Natural killer cell (primary cell): ENCODE results near the gene ARMC9. TPM values are rescaled to one million over a fixed set of nuclear protein-coding genes. Genes with fewer than 3 reads are reported as not detected.

Experiments used
- ATAC-seq, 3 donors: fragments of 150-1000 bp in 2 of 3; fragments of 200-7000 bp in 1 of 3; cut with Tn5 transposase; 1 replicate in 1 of 3; 2 replicates in 2 of 3; pipeline ENCODE4 v1.10.0; 2021; ENCODE audit warnings: mild to moderate bottlenecking in 2 of 3, moderate library complexity in 2 of 3
- DNase-seq, 2 donors: peaks; one replicate each; pipeline versions ENCODE4 v3.0.0 to v3.0.0-alpha.2; 2013 to 2021; ENCODE audit warnings: mixed read lengths in 1 of 2
- H3K27ac ChIP-seq: one replicate; pipeline ENCODE4 v1.5.1; 2013; ENCODE audit warnings: mild to moderate bottlenecking, low read length
- H3K27me3 ChIP-seq: one replicate; pipeline ENCODE4 v1.6.1; 2013; ENCODE audit warnings: low read length; ENCODE audit not compliant: control insufficient read depth, insufficient read depth
- H3K36me3 ChIP-seq: one replicate; pipeline ENCODE4 v1.6.1; 2013; ENCODE audit warnings: low read length; ENCODE audit not compliant: control insufficient read depth, insufficient read depth
- H3K4me1 ChIP-seq: one replicate; pipeline ENCODE4 v1.6.1; 2013; ENCODE audit warnings: low read length; ENCODE audit not compliant: control insufficient read depth, insufficient read depth
- H3K4me3 ChIP-seq: one replicate; pipeline ENCODE4 v1.5.1; 2013; ENCODE audit warnings: low read length
- H3K9me3 ChIP-seq: one replicate; pipeline ENCODE4 v1.6.1; 2013; ENCODE audit warnings: low read length; ENCODE audit not compliant: control insufficient read depth, insufficient read depth
- H3K27ac Mint-ChIP-seq, 2 donors: one replicate each; pipeline ENCODE4 v1.8.0; 2022; ENCODE audit warnings: mild to moderate bottlenecking in 2 of 2, mixed read lengths in 2 of 2, moderate library complexity in 1 of 2
- H3K27me3 Mint-ChIP-seq, 2 donors: one replicate each; pipeline ENCODE4 v1.8.0; 2022; ENCODE audit warnings: low read depth in 2 of 2, mixed read lengths in 2 of 2
- H3K36me3 Mint-ChIP-seq: one replicate; pipeline ENCODE4 v1.8.0; 2022; ENCODE audit warnings: mixed read lengths
- H3K4me1 Mint-ChIP-seq, 2 donors: one replicate each; pipeline ENCODE4 v1.8.0; 2022; ENCODE audit warnings: mixed read lengths in 2 of 2
- H3K4me3 Mint-ChIP-seq: one replicate; pipeline ENCODE4 v1.8.0; 2022; ENCODE audit warnings: mild to moderate bottlenecking, moderate library complexity, mixed read lengths
- H3K9me3 Mint-ChIP-seq, 2 donors: one replicate each; pipeline ENCODE4 v1.8.0; 2022; ENCODE audit warnings: mixed read lengths in 2 of 2
- CTCF ChIP-seq: fragments of 200-600 bp; IDR thresholded peaks from one replicate; pipeline ENCODE4 v1.8.0; 2022; ENCODE audit warnings: antibody characterized with exemption
- WGBS: methylation state at CpG from one replicate; pipeline ENCODE4 v1.1.7; 2013; ENCODE audit warnings: missing lambda C conversion rate; ENCODE audit not compliant: insufficient coverage; 5-methylcytosine and 5-hydroxymethylcytosine counted together
- intact Hi-C: fragments of 100-400 bp; cut with micrococcal nuclease; formaldehyde crosslinking; loops from one replicate; pipeline ENCODE4 v1.14.2; 2022
- total RNA-seq, 4 donors: library from RNA; stranded (reverse); fragments of 120-200 nt in 1 of 4; gene quantifications; one replicate each; pipeline versions ENCODE4 v1.2.3 to v1.2.4, GENCODE V29; 2013 to 2022

Gene ARMC9
- total RNA-seq, 3 donors from 2014 or later (not counting 1 experiment from before 2014, with no cell fraction given), result 1.2 to 2.3 (median 2.0) TPM

GRCh38 chr2:231334981-231335380 lies 136.6 kb downstream of the ARMC9 start:
- intact Hi-C loops, result no loop called here
- H3K9me3 ChIP-seq, result no peaks in the 10 kb centered on the region
- WGBS, result 95% methylated on average over 5 of the region's 5 CpGs
- no peaks in the 10 kb centered on the region for H3K9me3 Mint-ChIP-seq
- H3K36me3 ChIP-seq, result no peaks in the 10 kb centered on the region
- no peaks in the 10 kb centered on the region for H3K4me1 Mint-ChIP-seq
- H3K36me3 Mint-ChIP-seq, result no peaks in the 10 kb centered on the region
- no peak overlapping the region for H3K4me3 ChIP-seq
- H3K4me1 ChIP-seq, result no peaks in the 10 kb centered on the region
- H3K4me3 Mint-ChIP-seq, result no peak overlapping the region
- no peak for TF ChIP-seq CTCF
- H3K27ac Mint-ChIP-seq, result no peak overlapping the region
- DNase-seq, result no peak
- H3K27me3 Mint-ChIP-seq, result no peaks in the 10 kb centered on the region
- no peak overlapping the region for H3K27ac ChIP-seq
- ATAC-seq, result no peak
- no peaks in the 10 kb centered on the region for H3K27me3 ChIP-seq

GRCh38 chr2:231335591-231335990 lies 137.2 kb downstream of the ARMC9 start:
- Mint-ChIP-seq H3K9me3 (no peaks in the 10 kb centered on the region), H3K27me3 (no peaks in the 10 kb centered on the region), H3K4me1 (no peaks in the 10 kb centered on the region), H3K36me3 (no peaks in the 10 kb centered on the region), H3K4me3 (no peak overlapping the region), H3K27ac (no peak overlapping the region)
- no peak for ATAC-seq
- H3K9me3 ChIP-seq, result no peaks in the 10 kb centered on the region
- no peak for DNase-seq
- no peaks in the 10 kb centered on the region for H3K27me3 ChIP-seq
- no peak for TF ChIP-seq CTCF
- H3K4me3 ChIP-seq, result no peak overlapping the region
- H3K36me3 ChIP-seq, result no peaks in the 10 kb centered on the region
- no peaks in the 10 kb centered on the region for H3K4me1 ChIP-seq
- WGBS, result 96% methylated on average over 13 of the region's 13 CpGs
- intact Hi-C loops, result no loop called here
- no peak overlapping the region for H3K27ac ChIP-seq

GRCh38 chr2:231336236-231336635 lies 137.8 kb downstream of the ARMC9 start:
- no peaks in the 10 kb centered on the region for H3K9me3 ChIP-seq
- no peak for ATAC-seq
- no peak for DNase-seq
- no peak for TF ChIP-seq CTCF
- 96% methylated on average over 11 of the region's 11 CpGs for WGBS
- no peaks in the 10 kb centered on the region for H3K36me3 ChIP-seq
- no peaks in the 10 kb centered on the region for H3K36me3 Mint-ChIP-seq
- no peak overlapping the region for H3K4me3 Mint-ChIP-seq
- no peaks in the 10 kb centered on the region for H3K27me3 Mint-ChIP-seq
- intact Hi-C loops, result no loop called here
- H3K4me1 ChIP-seq, result no peaks in the 10 kb centered on the region
- H3K27ac Mint-ChIP-seq, result no peak overlapping the region
- H3K4me1 Mint-ChIP-seq, result no peaks in the 10 kb centered on the region
- no peak overlapping the region for H3K4me3 ChIP-seq
- H3K9me3 Mint-ChIP-seq, result no peaks in the 10 kb centered on the region
- H3K27me3 ChIP-seq, result no peaks in the 10 kb centered on the region
- no peak overlapping the region for H3K27ac ChIP-seq

- 83% methylated on average over 5 of the region's 5 CpGs for WGBS
- H3K4me3 Mint-ChIP-seq, result no peak overlapping the region
- H3K27me3 Mint-ChIP-seq, result no peaks in the 10 kb centered on the region
- no peak for TF ChIP-seq CTCF
- H3K27ac Mint-ChIP-seq, result no peak overlapping the region
- H3K36me3 ChIP-seq, result no peaks in the 10 kb centered on the region
- H3K4me3 ChIP-seq, result no peak overlapping the region
- no peaks in the 10 kb centered on the region for H3K4me1 ChIP-seq
- intact Hi-C loops, result no loop called here
- H3K9me3 ChIP-seq, result no peaks in the 10 kb centered on the region
- DNase-seq (no peak), ATAC-seq (no peak)
- no peaks in the 10 kb centered on the region for H3K4me1 Mint-ChIP-seq
- no peaks in the 10 kb centered on the region for H3K27me3 ChIP-seq
- H3K27ac ChIP-seq, result no peak overlapping the region
- no peaks in the 10 kb centered on the region for H3K9me3 Mint-ChIP-seq
- H3K36me3 Mint-ChIP-seq, result no peaks in the 10 kb centered on the region
Measured at GRCh38 chr2:231336700-231337099, 138.3 kb downstream of the ARMC9 start.
